GM23248 (cell line): ENCODE measurements around the gene MYO18B.

Experiments used
- EZH2 ChIP-seq: fragments of 200-600 bp; sonication (generic); IDR thresholded peaks from 2 replicates; pipeline ENCODE4 v1.6.1; 2018; ENCODE audit warnings: antibody characterized with exemption, mild to moderate bottlenecking; ENCODE audit not compliant: insufficient read depth, poor library complexity, severe bottlenecking
- EZH2phosphoT487 ChIP-seq: fragments of 200-600 bp; sonication (generic); IDR thresholded peaks from 2 replicates; pipeline ENCODE4 v1.6.1; 2018; ENCODE audit warnings: antibody characterized with exemption, moderate library complexity, mild to moderate bottlenecking, low read depth; ENCODE audit not compliant: insufficient read depth

GRCh38 chr22:25840891-25841290, 98.9 kb downstream of the MYO18B start:
- TF ChIP-seq EZH2phosphoT487: no peak
- TF ChIP-seq EZH2: no peak
